OCI-LY1 (cell line): Measurements from ENCODE around the gene TSHR.

Experiments
- CTCF ChIP-seq: fragments of 200-600 bp; sonication (generic), shearing (Covaris generic); IDR thresholded peaks from 2 replicates; pipeline ENCODE4 v1.5.1; 2017; ENCODE audit warnings: mild to moderate bottlenecking, antibody characterized with exemption, low read length, moderate library complexity, mixed read lengths
- EZH2 ChIP-seq: fragments of 200-600 bp; sonication (generic), shearing (Covaris generic); IDR thresholded peaks from 2 replicates; pipeline ENCODE4 v1.8.0; 2017; ENCODE audit warnings: borderline replicate concordance, mixed run types, mild to moderate bottlenecking, antibody characterized with exemption, low read length, moderate library complexity, mixed read lengths

GRCh38 chr14:81138429-81138828 is 183.0 kb downstream of the TSHR start:
- TF ChIP-seq EZH2 = no peak
- no peak for TF ChIP-seq CTCF
